GM21367 (cell line): ENCODE measurements around the gene PLEKHG4B.
"Not testable (repeated sequence)": the region's sequence is repeated elsewhere in the genome, so short reads cannot be mapped to it uniquely, and the experiment has no call there.

Source experiments
- ATAC-seq: cut with Tn5 transposase; IDR thresholded peaks from one replicate; pipeline ENCODE4 v1.9.1; 2021; ENCODE audit not compliant: unreplicated experiment

The PLEKHG4B gene

DNA sequence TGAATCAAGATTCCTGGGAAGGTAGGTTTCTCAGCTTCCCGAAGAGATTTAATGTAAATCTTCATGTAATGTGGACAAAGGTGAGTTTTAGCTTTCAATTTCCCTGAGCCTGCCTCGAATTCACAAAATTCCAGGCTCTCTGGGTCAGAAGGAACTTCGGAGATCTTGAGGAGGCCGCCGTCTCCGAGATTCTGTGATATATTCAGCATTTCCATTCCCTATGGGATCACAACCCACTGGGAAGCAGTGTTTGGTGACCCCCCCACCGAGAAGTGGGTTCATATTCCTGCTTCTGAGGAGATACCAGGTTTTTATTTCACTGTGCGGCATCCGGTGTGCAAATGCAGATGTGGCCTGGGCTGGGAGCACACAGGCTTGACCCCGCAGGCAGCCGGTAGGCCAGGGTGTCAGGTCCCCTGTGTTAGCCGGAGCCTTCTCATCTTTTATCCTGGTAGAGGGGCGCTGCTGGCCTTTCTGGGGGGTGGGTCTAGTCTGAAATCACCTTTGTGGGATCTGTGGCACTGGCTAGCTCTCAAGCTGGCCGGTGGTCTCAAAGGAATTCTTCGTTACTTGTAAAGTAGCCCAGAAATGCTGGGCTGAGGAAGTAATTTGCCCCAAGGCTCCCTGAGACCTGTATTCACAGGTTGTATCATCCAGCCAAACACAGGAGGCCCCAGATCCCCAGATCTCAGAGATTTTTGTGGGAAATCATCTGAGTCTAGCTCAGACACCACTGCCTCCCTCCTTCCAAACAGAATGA lies 1.4 kb downstream of the PLEKHG4B start:
- ATAC-seq, result no peak

DNA sequence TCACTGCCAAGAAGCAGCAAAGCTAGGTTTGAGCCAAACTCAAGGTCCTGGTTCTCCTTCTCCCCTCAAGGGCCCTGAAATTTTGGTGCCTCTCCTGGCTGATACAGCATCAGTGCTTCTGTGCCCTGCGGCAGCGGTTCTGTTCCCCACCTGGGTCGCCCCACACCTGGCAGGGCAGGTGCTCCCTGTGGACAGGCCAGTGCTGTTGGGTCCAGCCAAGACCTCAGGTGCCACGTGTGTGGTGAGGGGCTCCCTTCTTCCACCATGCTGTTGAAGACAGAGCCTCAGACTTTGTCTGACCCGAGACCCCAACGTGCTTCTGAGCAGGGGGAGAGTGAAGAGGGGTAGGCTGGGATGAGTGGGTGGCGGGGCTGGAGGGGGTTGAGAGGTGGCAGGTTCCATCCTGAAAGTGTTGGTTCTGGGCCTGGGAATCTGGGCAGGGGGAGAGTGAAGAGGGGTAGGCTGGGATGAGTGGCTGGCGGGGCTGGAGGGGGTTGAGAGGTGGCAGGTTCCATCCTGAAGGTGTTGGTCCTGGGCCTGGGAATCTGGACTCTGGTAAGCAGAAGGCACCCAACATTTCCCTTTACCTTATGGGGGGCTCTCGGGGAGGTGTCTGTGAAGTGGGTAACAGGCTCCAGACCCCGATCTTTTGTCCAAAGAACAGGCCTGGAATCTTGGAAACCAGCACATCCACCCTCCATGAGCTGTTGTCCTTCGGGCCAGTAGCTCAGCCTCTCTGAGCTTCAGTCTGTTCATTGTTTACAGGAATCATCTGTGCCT lies 2.3 kb downstream of the PLEKHG4B start:
- no peak for ATAC-seq

DNA sequence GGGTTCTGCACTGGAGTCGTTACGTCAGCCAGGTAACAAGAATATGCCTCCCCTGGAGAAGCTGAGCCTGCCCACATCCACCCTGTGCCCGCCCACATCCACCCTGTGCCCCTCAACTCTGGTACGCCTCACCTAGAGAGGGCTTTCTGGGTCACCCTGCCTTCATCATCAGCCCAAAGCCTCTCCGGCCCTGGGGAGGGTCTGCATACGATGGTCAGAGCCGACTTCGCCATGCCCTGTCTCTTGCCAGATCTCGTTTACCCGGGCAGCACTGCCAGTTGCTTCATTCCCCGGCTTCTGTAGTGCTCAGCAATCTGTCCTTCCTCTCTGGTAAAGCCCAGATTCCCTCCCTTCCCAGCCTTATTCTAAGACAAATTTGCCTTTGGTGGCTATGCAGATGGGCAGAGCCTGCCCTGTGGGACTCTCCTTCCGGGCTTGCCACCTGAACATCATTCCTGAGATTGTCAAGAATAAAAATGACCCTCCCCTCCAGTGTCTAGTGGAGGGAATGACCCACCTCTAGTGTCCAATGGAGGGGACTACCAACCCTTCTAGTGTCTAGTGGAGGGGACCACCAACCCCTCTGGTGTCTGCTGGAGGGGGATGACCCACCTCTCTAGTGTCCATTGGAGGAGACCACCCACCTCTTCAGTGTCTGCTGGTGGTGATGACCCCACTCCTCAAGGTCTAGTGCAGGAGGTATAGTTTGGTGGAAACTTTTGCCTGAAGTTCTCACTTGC lies 3.4 kb downstream of the PLEKHG4B start:
- no peak for ATAC-seq

DNA sequence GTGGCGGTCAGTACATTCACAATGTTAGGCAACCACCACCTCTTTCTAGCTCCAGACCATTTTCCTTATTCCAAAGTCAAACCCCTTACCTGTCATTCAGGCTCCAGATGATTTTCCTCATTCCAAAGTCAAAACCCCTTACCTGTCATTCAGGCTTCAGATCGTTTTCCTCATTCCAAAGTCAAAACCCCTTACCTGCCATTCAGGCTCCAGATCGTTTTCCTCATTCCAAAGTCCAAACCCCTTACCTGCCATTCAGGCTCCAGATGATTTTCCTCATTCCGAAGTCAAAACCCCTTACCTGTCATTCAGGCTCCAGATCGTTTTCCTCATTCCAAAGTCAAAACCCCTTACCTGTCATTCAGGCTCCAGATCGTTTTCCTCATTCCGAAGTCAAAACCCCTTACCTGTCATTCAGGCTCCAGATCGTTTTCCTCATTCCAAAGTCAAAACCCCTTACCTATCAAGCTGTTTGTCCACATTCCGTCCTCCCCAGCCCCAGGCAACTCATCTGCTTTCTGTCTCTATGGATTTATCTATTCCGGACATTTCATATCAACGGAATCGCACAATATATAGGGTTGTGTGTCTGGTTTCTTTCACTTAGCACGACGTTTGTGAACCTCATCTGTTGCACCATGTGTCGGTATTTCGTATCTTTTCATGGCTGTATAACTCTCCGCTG lies 5.2 kb downstream of the PLEKHG4B start:
- ATAC-seq, result no peak

DNA sequence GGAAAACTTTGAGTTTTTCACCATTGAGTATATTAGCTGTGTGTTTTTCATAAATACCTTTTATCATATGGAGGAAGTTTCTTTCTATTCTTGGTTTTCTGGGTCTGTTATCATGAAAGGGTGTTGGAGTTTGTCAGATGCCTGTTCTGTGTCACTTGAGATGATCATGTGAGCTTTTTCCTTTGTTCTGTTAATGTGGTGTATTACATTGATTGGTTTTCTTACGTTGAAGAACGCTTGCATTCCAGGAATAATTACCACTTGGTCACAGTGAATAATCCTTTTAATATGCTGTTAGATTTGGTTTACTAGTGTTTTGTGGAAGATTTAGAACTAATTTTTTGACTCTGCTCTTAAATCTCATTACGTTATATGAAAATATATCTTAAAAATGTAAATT lies 7.8 kb downstream of the PLEKHG4B start:
- no peak for ATAC-seq

DNA sequence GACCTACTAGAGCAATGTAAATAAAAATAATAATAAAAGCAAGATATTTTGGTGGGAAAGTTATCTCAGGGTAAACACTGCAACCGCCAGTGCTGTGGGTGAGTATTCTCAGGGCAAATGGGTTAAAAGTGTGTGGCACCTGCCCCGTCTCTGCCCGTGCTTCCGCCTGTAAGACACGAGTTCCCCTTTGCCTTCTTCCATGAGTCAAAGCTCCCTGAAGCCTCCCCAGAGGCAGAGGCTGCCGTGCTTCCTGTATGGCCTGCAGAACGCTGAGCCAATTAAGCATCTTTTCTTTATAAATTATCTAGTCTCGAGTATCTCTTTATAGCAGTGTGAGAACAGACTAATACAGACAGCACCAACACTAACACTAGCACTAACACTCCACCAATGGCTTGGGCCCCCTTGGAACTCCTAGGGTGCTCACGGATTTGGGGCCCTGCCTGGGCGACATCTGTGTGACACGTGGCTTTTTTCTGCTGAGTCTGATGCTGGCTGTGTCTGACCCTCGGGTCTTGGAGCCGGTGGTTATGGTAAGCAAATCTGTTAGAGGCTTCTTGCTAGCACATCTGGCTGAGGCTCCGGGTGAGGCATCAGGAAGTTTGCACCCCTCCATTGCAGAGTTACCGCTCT lies 10.6 kb downstream of the PLEKHG4B start:
- ATAC-seq, result no peak

DNA sequence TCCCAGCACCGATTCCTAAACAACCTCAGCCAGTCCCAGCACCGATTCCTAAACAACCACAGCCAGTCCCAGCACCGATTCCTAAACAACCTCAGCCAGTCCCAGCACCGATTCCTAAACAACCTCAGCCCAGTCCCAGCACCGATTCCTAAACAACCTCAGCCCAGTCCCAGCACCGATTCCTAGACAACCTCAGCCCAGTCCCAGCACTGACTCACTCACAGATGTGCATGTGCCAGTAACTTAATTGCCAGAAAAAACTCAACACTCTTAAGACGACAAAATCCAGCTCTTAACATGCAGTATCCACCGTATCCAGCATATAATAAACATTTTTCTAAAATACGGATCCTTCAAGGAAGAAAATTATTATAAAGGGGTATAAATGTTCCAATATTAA lies 12.1 kb downstream of the PLEKHG4B start:
- ATAC-seq, result not testable (repeated sequence)

DNA sequence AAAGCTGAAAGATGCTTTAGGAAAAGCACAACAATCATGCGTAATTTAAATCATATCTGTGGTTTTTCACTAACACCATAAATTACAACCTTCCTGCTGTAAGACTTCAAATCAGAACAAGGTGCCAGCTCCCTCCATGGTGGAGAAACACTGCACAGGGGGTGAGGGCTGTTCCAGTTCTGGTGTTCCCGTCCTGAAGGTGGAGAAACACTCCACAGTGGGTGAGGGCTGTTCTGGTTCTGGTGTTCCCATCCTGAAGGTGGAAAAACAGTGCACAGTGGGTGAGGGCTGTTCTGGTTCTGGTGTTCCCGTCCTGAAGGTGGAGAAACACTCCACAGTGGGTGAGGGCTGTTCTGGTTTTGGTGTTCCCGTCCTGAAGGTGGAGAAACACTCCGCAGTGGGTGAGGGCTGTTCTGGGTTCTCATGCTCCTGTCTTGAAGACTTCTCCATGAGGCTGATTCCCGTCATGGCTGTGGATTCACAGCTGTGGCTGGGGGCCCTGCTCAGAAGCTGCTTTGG lies 12.9 kb downstream of the PLEKHG4B start:
- no peak for ATAC-seq

DNA sequence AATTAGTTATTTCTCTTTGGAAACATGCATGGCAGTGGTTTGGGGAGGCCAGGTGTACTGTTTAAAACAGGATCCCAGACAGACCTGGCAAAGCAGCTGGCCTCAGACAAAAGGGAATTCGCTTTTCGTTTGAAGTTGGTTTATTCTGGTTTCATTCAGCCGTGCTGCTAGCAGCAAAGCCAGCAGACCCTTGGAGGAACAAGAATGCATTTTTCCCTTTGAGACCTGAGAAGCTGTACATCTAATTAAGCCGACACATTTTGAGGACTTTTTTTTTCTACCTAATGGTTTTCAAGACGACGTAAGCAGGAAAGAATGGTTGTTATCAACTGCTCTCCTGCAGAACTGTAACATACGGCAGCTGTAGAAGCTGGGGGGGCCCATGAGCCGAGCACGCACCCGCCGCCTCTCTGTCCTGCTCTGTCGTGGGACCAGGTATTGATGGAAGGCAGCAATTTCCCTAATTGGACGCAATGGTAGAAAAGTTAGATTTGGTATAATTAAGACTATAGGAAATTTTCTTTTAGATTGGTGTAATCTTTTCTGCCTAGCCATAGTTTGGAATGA lies 13.6 kb downstream of the PLEKHG4B start:
- ATAC-seq, result no peak

DNA sequence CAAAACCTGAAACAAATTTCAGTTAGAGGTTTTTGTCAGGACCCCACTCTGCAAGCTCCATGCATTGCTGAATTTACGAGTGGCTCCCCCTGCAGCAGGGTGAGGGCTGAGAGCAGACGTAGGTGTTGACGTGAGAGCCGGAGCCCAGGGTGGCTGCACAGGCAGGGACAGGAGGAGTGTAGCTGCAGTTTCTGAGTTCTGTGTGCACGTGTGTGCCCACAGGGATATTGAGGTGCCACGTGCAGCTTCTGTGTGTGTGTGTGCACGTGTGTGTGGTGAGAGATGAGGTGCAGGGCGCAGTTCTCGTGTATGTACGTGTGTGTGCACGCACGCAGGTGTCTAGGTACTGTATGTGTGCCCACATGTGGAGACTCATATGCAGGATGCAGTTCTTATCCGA lies 14.6 kb downstream of the PLEKHG4B start:
- ATAC-seq, result no peak

DNA sequence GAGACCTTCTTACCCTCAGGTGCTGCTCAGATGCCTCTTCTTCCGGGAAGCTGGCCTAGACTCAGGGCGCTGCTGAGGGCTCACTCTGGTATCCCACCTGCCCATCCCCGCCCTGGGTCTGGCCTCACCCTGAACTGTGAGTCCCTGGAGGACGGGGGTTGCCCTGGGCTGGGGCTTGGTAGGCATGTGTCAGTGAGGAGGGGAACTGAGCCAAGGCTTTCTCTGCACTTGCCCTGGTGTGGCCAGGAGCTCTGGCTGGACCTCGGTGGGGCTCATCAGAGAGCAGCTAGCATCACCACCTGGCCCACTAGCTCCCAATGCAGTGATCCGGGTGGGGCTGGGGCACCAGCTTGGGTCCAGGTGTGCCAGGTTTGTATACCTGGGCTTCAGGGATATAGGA lies 15.6 kb downstream of the PLEKHG4B start:
- no peak for ATAC-seq

DNA sequence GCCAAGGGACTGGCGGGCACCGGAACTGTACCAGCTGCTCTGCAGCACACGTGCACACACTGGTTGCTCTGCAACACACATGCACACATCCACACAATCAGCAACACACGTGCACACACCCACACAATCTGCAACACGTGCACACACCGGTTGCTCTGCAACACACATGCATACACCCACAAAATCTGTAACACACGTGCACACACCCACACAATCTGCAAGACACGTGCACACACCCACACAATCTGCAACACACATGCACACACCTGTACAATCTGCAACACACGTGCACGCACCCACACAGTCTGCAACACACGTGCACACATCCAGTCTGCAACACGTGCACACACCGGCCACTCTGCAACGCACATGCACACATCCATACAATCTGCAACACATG lies 17.9 kb downstream of the PLEKHG4B start:
- no peak for ATAC-seq

DNA sequence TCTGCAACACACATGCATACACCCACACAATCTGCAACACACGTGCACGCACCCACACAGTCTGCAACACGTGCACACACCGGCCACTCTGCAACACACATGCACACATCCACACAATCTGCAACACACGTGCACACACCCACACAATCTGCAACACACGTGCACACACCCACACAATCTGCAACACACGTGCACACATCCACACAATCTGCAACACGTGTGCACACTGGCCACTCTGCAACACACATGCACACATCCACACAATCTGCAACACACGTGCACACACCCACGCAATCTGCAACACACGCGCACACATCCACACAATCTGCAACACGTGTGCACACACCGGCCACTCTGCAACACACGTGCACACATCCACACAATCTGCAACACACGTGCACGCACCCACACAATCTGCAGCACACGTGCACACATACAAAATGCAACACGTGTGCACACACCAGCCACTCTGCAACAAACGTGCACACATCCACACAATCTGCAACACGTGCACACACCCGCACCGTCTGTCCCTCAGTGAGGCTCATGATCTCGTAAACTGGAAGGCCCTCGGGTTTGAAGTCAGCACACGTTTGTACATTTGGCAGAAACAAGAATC lies 18.4 kb downstream of the PLEKHG4B start:
- no peak for ATAC-seq

DNA sequence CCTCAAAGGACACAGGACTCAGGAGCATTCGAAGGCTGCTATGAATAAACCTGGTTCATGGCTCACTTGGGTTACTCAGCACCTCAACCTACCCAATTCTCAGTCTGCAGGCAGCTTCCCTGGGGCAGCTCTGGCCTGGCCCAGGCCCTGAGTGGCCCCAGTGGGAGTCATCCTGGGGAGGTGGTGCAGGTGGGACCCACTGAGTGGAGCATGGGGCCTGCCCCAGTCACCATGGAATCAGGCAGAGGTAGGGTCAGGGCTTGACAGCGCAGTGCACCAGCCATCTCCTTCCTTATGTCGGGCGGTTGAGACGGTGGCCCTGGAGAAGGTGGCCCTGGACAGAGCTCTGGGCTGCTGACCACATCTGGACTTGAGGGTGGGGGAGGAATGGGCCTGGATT lies 19.2 kb downstream of the PLEKHG4B start:
- no peak for ATAC-seq

DNA sequence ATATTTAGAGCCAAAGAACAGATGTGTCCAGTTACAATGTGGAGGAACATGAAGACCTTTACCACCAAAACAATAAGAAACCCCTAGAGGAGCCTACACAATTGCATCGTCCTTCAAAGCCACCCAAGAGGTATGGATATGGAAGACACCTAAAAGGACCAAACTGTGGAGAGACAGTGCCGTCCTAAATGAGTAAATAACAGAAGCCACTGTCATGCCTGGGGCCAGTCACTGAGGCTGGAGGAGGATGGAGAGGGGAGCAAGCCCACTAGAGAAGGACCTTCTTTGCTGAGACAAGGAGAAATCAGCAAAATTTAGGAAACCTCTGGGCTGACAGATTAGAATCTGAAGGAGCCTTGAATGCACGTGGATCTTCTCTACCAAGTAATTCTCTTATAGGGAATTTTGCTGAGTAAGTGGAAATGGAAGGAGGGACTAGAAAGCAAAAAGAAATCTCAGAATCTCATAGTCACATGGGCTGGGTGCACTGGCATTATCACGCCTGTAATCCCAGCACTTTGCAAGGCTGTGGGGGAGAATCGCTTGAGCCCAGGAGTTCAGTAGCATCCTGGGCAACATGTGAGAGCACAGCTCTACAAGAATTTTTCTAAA lies 27.6 kb downstream of the PLEKHG4B start:
- no peak for ATAC-seq

DNA sequence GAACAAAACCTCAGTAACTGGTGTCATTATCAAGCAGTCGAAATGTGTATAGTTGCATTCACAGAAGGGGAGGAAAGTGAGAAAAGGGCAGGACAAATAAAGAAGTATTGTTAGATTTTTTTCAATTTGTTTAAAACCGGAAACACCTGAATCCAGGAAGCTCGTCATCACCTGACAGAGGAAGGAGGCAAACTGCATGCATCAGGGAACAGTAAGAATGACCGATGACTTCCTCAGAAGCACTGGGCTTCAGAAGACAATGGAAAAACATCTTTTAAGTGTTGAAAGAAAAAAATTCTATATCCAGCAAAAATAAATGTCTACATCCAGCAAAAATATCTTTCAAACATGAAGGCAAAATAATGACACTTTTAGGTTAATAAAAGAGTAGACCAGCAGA lies 29.5 kb downstream of the PLEKHG4B start:
- no peak for ATAC-seq

DNA sequence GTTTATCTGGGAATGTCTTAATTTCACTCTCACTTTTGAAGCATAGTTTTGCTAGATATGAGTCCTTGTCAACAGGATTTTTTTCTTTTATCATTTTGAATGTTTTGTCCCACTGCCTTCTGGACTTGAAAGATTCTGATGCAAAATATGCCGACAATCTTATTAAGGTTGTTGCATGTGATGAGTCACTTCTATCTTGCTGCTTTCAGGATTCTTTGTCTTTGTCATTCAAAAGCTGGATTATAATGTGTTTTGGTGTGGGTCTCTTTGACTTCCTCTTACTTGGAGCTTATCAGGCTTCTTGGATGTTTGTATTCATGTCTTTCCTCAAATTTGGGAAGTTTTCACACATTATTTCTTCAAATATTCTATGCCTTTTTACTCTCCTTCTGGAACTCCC lies 33.8 kb downstream of the PLEKHG4B start:
- no peak for ATAC-seq

DNA sequence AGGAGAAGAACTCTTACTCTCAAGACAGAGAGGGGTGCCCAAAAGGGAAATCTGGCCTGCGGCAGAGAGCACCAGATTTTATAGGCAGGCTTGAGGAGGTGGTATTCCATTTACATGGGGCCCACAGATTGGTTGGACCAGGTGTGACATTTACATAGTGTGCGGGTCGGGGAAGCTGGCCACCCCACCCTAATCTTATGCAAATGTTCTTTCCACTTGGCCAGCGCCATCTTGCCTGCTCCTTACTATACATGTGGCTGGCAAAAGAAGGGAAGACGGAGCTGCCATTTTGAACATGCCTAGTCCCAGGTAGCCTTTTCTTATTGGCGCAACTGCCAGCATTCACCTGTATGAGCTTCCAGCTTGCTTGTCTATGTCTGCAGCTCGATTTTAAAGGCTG lies 34.8 kb downstream of the PLEKHG4B start:
- ATAC-seq, result no peak

DNA sequence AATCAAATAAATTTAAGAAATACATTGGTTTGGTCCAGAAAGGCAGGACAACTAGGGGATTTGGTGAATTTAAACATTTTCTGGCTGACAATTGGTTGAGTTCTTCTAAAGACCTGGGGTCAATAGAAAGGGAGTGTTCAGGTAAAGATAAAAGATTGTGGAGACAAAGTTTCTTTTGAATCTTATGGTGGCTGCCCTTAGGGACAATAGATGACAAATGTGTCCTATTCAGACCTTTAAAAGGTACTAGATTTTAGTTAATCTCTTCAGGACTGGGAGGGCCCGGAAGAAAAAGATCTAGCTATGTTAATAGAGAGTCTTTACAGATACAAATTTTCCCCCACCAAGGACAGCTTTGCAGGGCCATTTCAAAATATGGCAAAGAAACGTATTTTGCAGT lies 35.9 kb downstream of the PLEKHG4B start:
- ATAC-seq, result no peak
